HFFc6 (cell line): ENCODE measurements around the gene PKHD1. TPM values are rescaled to one million over a fixed set of nuclear protein-coding genes. Genes with fewer than 3 reads are reported as not detected.

Source experiments
- DNase-seq: peaks from one replicate; pipeline ENCODE4 v3.0.0-alpha.2; 2018
- H3K27ac Mint-ChIP-seq: 2 replicates; pipeline ENCODE4 v1.8.0; 2020; ENCODE audit warnings: mild to moderate bottlenecking, mixed read lengths
- H3K27me3 Mint-ChIP-seq: 2 replicates; pipeline ENCODE4 v1.8.0; 2021; ENCODE audit warnings: mild to moderate bottlenecking, moderate library complexity, mixed read lengths; ENCODE audit not compliant: insufficient read depth
- H3K36me3 Mint-ChIP-seq: 2 replicates; pipeline ENCODE4 v1.8.0; 2021; ENCODE audit warnings: low read depth, mixed read lengths
- H3K4me1 Mint-ChIP-seq: 2 replicates; pipeline ENCODE4 v1.8.0; 2020; ENCODE audit warnings: low read depth, mixed read lengths
- H3K4me3 Mint-ChIP-seq: 2 replicates; pipeline ENCODE4 v1.8.0; 2020; ENCODE audit warnings: mild to moderate bottlenecking, moderate library complexity, mixed read lengths
- H3K9me3 Mint-ChIP-seq: 2 replicates; pipeline ENCODE4 v1.8.0; 2020; ENCODE audit warnings: mild to moderate bottlenecking, mixed read lengths
- CTCF ChIP-seq: fragments of 200-600 bp; sonication (generic); IDR thresholded peaks from 2 replicates; pipeline ENCODE4 v1.5.0; 2021; ENCODE audit warnings: antibody characterized with exemption, mild to moderate bottlenecking
- total RNA-seq, 6 experiments: library from RNA; stranded (reverse); fragmentation: NEBNext Ultra II Directional; extraction: Animal tissue kit (Norgen Biotek cat#: 25700); gene quantifications; 2 replicates in 1 of 6; 3 replicates in 5 of 6; pipeline ENCODE4 v1.2.3, GENCODE V29; 2021

PKHD1 gene
- total RNA-seq, 6 experiments from 2014 or later = not detected

GRCh38 chr6:52081237-52081636, 6.2 kb downstream of the PKHD1 start:
- H3K27me3 Mint-ChIP-seq = peaks cover 5% of the 10 kb centered on the region; the same call in 1 of the 2 replicates
- no peak overlapping the region for H3K27ac Mint-ChIP-seq
- no peak for TF ChIP-seq CTCF
- H3K4me3 Mint-ChIP-seq = no peak overlapping the region
- no peaks in the 10 kb centered on the region for H3K4me1 Mint-ChIP-seq
- no peaks in the 10 kb centered on the region for H3K36me3 Mint-ChIP-seq
- DNase-seq = no peak
- no peaks in the 10 kb centered on the region for H3K9me3 Mint-ChIP-seq

GRCh38 chr6:52077961-52078625, 9.3 kb downstream of the PKHD1 start:
- no peak overlapping the region for H3K27ac Mint-ChIP-seq
- H3K27me3 Mint-ChIP-seq = 0 out of 2 replicates have a peak, but pooled peaks cover 7% of the 10 kb centered on the region
- H3K9me3 Mint-ChIP-seq = no peaks in the 10 kb centered on the region
- no peak for DNase-seq
- H3K4me3 Mint-ChIP-seq = no peak overlapping the region
- no peaks in the 10 kb centered on the region for H3K36me3 Mint-ChIP-seq
- no peak for TF ChIP-seq CTCF
- no peaks in the 10 kb centered on the region for H3K4me1 Mint-ChIP-seq

GRCh38 chr6:52077180-52077884, 10.1 kb downstream of the PKHD1 start:
- DNase-seq = no peak
- no peaks in the 10 kb centered on the region for H3K36me3 Mint-ChIP-seq
- H3K27me3 Mint-ChIP-seq = 0 out of 2 replicates have a peak, but pooled peaks cover 7% of the 10 kb centered on the region
- H3K9me3 Mint-ChIP-seq = no peaks in the 10 kb centered on the region
- no peak for TF ChIP-seq CTCF
- no peaks in the 10 kb centered on the region for H3K4me1 Mint-ChIP-seq
- no peak overlapping the region for H3K4me3 Mint-ChIP-seq
- H3K27ac Mint-ChIP-seq = no peak overlapping the region

GRCh38 chr6:52076791-52077179, 10.6 kb downstream of the PKHD1 start:
- no peak for TF ChIP-seq CTCF
- Mint-ChIP-seq H3K36me3 (no peaks in the 10 kb centered on the region), H3K4me3 (no peak overlapping the region), H3K27me3 (0 out of 2 replicates have a peak, but pooled peaks cover 7% of the 10 kb centered on the region), H3K9me3 (no peaks in the 10 kb centered on the region), H3K27ac (no peak overlapping the region), H3K4me1 (no peaks in the 10 kb centered on the region)
- no peak for DNase-seq

GRCh38 chr6:52074716-52075115, 12.7 kb downstream of the PKHD1 start:
- H3K4me1 Mint-ChIP-seq = no peaks in the 10 kb centered on the region
- TF ChIP-seq CTCF = no peak
- no peak overlapping the region for H3K4me3 Mint-ChIP-seq
- H3K9me3 Mint-ChIP-seq = no peaks in the 10 kb centered on the region
- 0 out of 2 replicates have a peak, but pooled peaks cover 7% of the 10 kb centered on the region for H3K27me3 Mint-ChIP-seq
- H3K36me3 Mint-ChIP-seq = no peaks in the 10 kb centered on the region
- H3K27ac Mint-ChIP-seq = no peak overlapping the region
- no peak for DNase-seq
